C4-2B (cell line): ENCODE data around the gene CUL9.

ENCODE experiments used
- ZFX ChIP-seq: fragments of 450-650 bp; IDR thresholded peaks from 2 replicates; pipeline ENCODE4 v1.6.1; 2017
- TF ChIP-seq, protein P1 (sequence below): fragments of 450-650 bp; conservative IDR thresholded peaks from 2 replicates; pipeline ENCODE4 v1.5.1; 2017; ENCODE audit warnings: mild to moderate bottlenecking

DNA sequence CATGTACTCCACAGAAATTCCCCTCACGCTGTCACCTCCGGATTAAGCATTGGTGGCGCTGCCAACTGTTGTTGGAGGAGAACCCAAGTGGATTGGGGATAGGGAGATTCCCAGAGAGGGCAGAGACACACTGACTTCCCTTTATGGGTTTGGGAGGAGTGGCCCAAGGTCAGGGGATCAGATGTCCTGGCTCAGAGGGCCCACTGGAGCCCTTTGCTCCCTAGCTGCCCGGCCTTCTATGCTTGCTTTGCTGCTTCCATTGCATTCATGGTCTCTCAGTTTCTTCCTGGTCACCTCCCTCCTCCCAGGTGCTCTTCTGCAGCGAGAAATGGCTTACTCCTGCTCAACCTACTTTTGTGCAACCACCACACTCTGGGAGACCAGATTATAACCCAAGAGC lies 14.3 kb downstream of the CUL9 start:
- TF ChIP-seq, protein P1, sequence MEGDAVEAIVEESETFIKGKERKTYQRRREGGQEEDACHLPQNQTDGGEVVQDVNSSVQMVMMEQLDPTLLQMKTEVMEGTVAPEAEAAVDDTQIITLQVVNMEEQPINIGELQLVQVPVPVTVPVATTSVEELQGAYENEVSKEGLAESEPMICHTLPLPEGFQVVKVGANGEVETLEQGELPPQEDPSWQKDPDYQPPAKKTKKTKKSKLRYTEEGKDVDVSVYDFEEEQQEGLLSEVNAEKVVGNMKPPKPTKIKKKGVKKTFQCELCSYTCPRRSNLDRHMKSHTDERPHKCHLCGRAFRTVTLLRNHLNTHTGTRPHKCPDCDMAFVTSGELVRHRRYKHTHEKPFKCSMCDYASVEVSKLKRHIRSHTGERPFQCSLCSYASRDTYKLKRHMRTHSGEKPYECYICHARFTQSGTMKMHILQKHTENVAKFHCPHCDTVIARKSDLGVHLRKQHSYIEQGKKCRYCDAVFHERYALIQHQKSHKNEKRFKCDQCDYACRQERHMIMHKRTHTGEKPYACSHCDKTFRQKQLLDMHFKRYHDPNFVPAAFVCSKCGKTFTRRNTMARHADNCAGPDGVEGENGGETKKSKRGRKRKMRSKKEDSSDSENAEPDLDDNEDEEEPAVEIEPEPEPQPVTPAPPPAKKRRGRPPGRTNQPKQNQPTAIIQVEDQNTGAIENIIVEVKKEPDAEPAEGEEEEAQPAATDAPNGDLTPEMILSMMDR = no peak
- TF ChIP-seq ZFX = no peak
